IMR-90 (cell line): Measurements from ENCODE around the gene MACROD1. TPM values are rescaled to one million over a fixed set of nuclear protein-coding genes. Genes with fewer than 3 reads are reported as not detected.

Source experiments
- ATAC-seq: fragments of 200-7000 bp; cut with Tn5 transposase; 2 replicates; pipeline ENCODE4 v1.9.1; 2020; ENCODE audit warnings: low read depth, mild to moderate bottlenecking, moderate library complexity
- BruUV-seq: library from RNA; stranded (reverse); fragments of 400-500 nt; replicated peaks from 2 replicates; lab custom pipeline; 2021; lab: Mats Ljungman, UMichigan
- CTCF ChIA-PET: fragments of 300-600 bp; formaldehyde crosslinking; extraction: SDS; loops from one replicate; lab custom pipeline; 2021; ENCODE audit warnings: antibody characterized with exemption; lab: Yijun Ruan, JAX
- POLR2A ChIA-PET: fragments of 300-600 bp; sonication (Branson Sonifier 250); formaldehyde crosslinking; loops from one replicate; lab custom pipeline; 2022; ENCODE audit warnings: antibody characterized with exemption; ENCODE audit not compliant: unreplicated experiment; lab: Charles Lee
- DNase-seq: peaks from one replicate; pipeline ENCODE4 v3.0.0; 2013
- H2AFZ ChIP-seq: replicated peaks from 2 replicates; pipeline ENCODE3; 2013; ENCODE audit warnings: low read length, mild to moderate bottlenecking; ENCODE audit not compliant: poor library complexity
- H2AK5ac ChIP-seq: 2 replicates; pipeline ENCODE4 v1.6.1; 2013; ENCODE audit warnings: low read depth, low read length, inconsistent platforms
- H2AK9ac ChIP-seq: replicated peaks from 2 replicates; pipeline ENCODE3; 2013; ENCODE audit warnings: mild to moderate bottlenecking, low read depth, low read length, moderate library complexity; ENCODE audit not compliant: poor library complexity
- H2BK120ac ChIP-seq: 2 replicates; pipeline ENCODE4 v1.6.1; 2013; ENCODE audit warnings: low read depth, low read length, inconsistent platforms
- H2BK15ac ChIP-seq: 3 replicates; pipeline ENCODE4 v1.6.1; 2013; ENCODE audit warnings: low read depth, low read length, inconsistent platforms
- H2BK20ac ChIP-seq: 2 replicates; pipeline ENCODE4 v1.6.1; 2013; ENCODE audit warnings: low read depth, mild to moderate bottlenecking, inconsistent platforms, low read length, moderate library complexity
- H2BK5ac ChIP-seq: 2 replicates; pipeline ENCODE4 v1.6.1; 2013; ENCODE audit warnings: mild to moderate bottlenecking, low read depth, low read length, inconsistent platforms; ENCODE audit not compliant: poor library complexity, severe bottlenecking
- H3K14ac ChIP-seq: replicated peaks from 2 replicates; pipeline ENCODE4 v1.6.1; 2013; ENCODE audit warnings: low read depth, low read length, inconsistent platforms
- H3K18ac ChIP-seq: 2 replicates; pipeline ENCODE4 v1.6.1; 2013; ENCODE audit warnings: low read depth, low read length, control low read depth
- H3K23ac ChIP-seq: 2 replicates; pipeline ENCODE4 v1.6.1; 2013; ENCODE audit warnings: low read depth, low read length, inconsistent platforms
- H3K27ac ChIP-seq: 2 replicates; pipeline ENCODE4 v1.5.1; 2013; ENCODE audit warnings: mild to moderate bottlenecking, control low read depth, low read length; ENCODE audit not compliant: insufficient read depth
- H3K27me3 ChIP-seq: 2 replicates; pipeline ENCODE4 v1.6.1; 2013; ENCODE audit warnings: low read length; ENCODE audit not compliant: control insufficient read depth, insufficient read depth
- H3K36me3 ChIP-seq: 2 replicates; pipeline ENCODE4 v1.6.1; 2013; ENCODE audit warnings: low read length, mixed read lengths; ENCODE audit not compliant: control insufficient read depth, insufficient read depth
- H3K4ac ChIP-seq: 2 replicates; pipeline ENCODE4 v1.6.1; 2013; ENCODE audit warnings: low read depth, low read length, inconsistent platforms
- H3K4me1 ChIP-seq: 2 replicates; pipeline ENCODE4 v1.6.1; 2013; ENCODE audit warnings: low read length, mixed read lengths; ENCODE audit not compliant: control insufficient read depth, insufficient read depth
- H3K4me2 ChIP-seq: 2 replicates; pipeline ENCODE4 v1.6.1; 2013; ENCODE audit warnings: low read depth, mild to moderate bottlenecking, control low read depth, low read length, moderate library complexity
- H3K4me3 ChIP-seq: 2 replicates; pipeline ENCODE4 v1.5.1; 2013; ENCODE audit warnings: low read depth, mild to moderate bottlenecking, control low read depth, low read length, moderate library complexity; ENCODE audit not compliant: insufficient read depth
- H3K56ac ChIP-seq: 2 replicates; pipeline ENCODE4 v1.6.1; 2013; ENCODE audit warnings: low read length, inconsistent platforms; ENCODE audit not compliant: insufficient read depth; ENCODE audit errors: extremely low read depth
- H3K79me1 ChIP-seq, 2 experiments: 2 replicates each; pipeline ENCODE4 v1.6.1; 2013; ENCODE audit warnings: low read length in 2 of 2, inconsistent platforms in 1 of 2, low read depth in 1 of 2
- H3K9ac ChIP-seq: 2 replicates; pipeline ENCODE4 v1.6.1; 2013; ENCODE audit warnings: low read depth, low read length, control low read depth
- H3K9me1 ChIP-seq: 2 replicates; pipeline ENCODE4 v1.6.1; 2013; ENCODE audit warnings: low read length, inconsistent platforms; ENCODE audit not compliant: insufficient read depth
- H3K9me3 ChIP-seq: 2 replicates; pipeline ENCODE4 v1.6.1; 2013; ENCODE audit warnings: low read length; ENCODE audit not compliant: control insufficient read depth, insufficient read depth
- H4K20me1 ChIP-seq: 2 replicates; pipeline ENCODE4 v1.6.1; 2013; ENCODE audit warnings: low read length, inconsistent platforms; ENCODE audit not compliant: insufficient read depth
- H4K5ac ChIP-seq: 2 replicates; pipeline ENCODE4 v1.6.1; 2013; ENCODE audit warnings: mild to moderate bottlenecking, low read depth, low read length, control low read depth
- H4K8ac ChIP-seq, 2 experiments: 2 replicates each; pipeline ENCODE4 v1.6.1; 2013; ENCODE audit warnings: low read depth in 2 of 2, low read length in 2 of 2, control low read depth in 1 of 2, inconsistent platforms in 1 of 2
- H4K91ac ChIP-seq: 2 replicates; pipeline ENCODE4 v1.6.1; 2013; ENCODE audit warnings: low read depth, low read length, inconsistent platforms; ENCODE audit not compliant: insufficient read depth
- CEBPB ChIP-seq: IDR thresholded peaks from 2 replicates; pipeline ENCODE4 v1.6.1; 2012; ENCODE audit warnings: low read depth, low read length, improper control_type of control experiment
- WGBS, 2 experiments: methylation state at CpG; one replicate each; pipeline versions ENCODE4 v1.1.5 to v1.1.7; 2013; ENCODE audit warnings: missing lambda C conversion rate in 2 of 2; ENCODE audit not compliant: insufficient read length in 1 of 2; ENCODE audit errors: extremely low coverage in 2 of 2; 5-methylcytosine and 5-hydroxymethylcytosine counted together
- dilution Hi-C: fragments of 300-500 bp; cut with HindIII; formaldehyde crosslinking; loops from one replicate; pipeline ENCODE4 v1.14.3; 2018; ENCODE audit warnings: low sequenced_read_pairs; ENCODE audit not compliant: unreplicated experiment
- in situ Hi-C: fragments of 300-500 bp; cut with MboI; formaldehyde crosslinking; loops from 3 replicates; pipeline ENCODE4 v1.14.3; 2019; ENCODE audit warnings: low sequenced_read_pairs, inconsistent platforms, mixed read lengths
- intact Hi-C: fragments of 100-400 bp; cut with micrococcal nuclease; formaldehyde crosslinking; loops from 2 replicates; pipeline ENCODE4 v1.10.0; 2022
- polyA plus RNA-seq, 3 experiments: library from polyadenylated mRNA; depleted of rRNA; stranded (reverse); fragments of >200 nt; gene quantifications; 2 replicates each; pipeline ENCODE4 v1.2.3, GENCODE V29; 2012; ENCODE audit warnings: low replicate concordance in 1 of 3
- total RNA-seq: library from RNA; depleted of rRNA; stranded (reverse); fragments of >200 nt; gene quantifications from 2 replicates; pipeline ENCODE4 v1.2.3, GENCODE V29; 2012

Gene MACROD1
- total and polyA plus RNA-seq, 2 of the 4 experiments (the other 2 are of a cell fraction), result 2.5 to 9.3 TPM

GRCh38 chr11:64009710-64010109 lies 156.2 kb downstream of the MACROD1 start:
- Histone ChIP-seq H2BK20ac (no peak overlapping the region), H3K14ac (no peak overlapping the region), H4K5ac (no peak overlapping the region), H3K9ac (no peak overlapping the region), H3K23ac (no peak overlapping the region), H2AK5ac (no peak overlapping the region), H2BK5ac (no peak overlapping the region), H4K8ac (no peak overlapping the region), H3K79me1 (no peaks in the 10 kb centered on the region), H3K9me1 (no peaks in the 10 kb centered on the region), H3K4me2 (no peak overlapping the region), H4K91ac (no peak overlapping the region), H2BK15ac (no peak overlapping the region), H2AK9ac (no peak overlapping the region), H3K4me1 (peaks cover 10% of the 10 kb centered on the region), H2BK120ac (no peak overlapping the region), H3K4me3 (no peak overlapping the region), H4K20me1 (no peaks in the 10 kb centered on the region), H3K4ac (no peak overlapping the region), H3K27me3 (no peaks in the 10 kb centered on the region), H3K56ac (no peak overlapping the region), H3K9me3 (no peaks in the 10 kb centered on the region), H2AFZ (no peak overlapping the region), H3K36me3 (no peaks in the 10 kb centered on the region), H3K18ac (no peak overlapping the region), H3K27ac (no peak overlapping the region)
- ChIA-PET CTCF (no interaction called here), POLR2A (no interaction called here)
- ATAC-seq, result no peak
- no peak for TF ChIP-seq CEBPB
- intact Hi-C loops, result loop anchor here (10.0 kb wide), 1 partner anchor 295 kb away; the partner anchor contains the start of genes CATSPERZ and ESRRA
- WGBS, 2 experiments, result 100% methylated on average over 3 of the region's 8 CpGs; no CpG with 5 or more reads in 1 of the 2 experiments
- in situ Hi-C loops, result no loop called here
- dilution Hi-C loops, result no loop called here
- no peak for DNase-seq
- no TSS peak for BruUV-seq
